Lower leg skin (tissue), 4 donors: ENCODE results near the gene ARL10. TPM values are rescaled to one million over a fixed set of nuclear protein-coding genes. Genes with fewer than 3 reads are reported as not detected.

Source experiments
- DNase-seq, 2 donors: peaks; one replicate each; pipeline ENCODE4 v3.0.0-alpha.2; 2019; ENCODE audit warnings: low spot score in 2 of 2
- H3K4me3 ChIP-seq: fragments of 200-600 bp; sonication (generic); 2 replicates; pipeline ENCODE4 v1.5.1; 2017; ENCODE audit warnings: mild to moderate bottlenecking, low read depth; ENCODE audit not compliant: poor library complexity, severe bottlenecking
- POLR2A ChIP-seq, 2 donors: fragments of 450-650 bp; IDR thresholded peaks; one replicate each; pipeline ENCODE4 v1.6.1; 2016 to 2017; ENCODE audit warnings: antibody characterized with exemption in 2 of 2, mild to moderate bottlenecking in 1 of 2, moderate library complexity in 1 of 2
- WGBS, 2 donors: methylation state at CpG; one replicate each; pipeline ENCODE4 v1.1.5; 2018; 5-methylcytosine and 5-hydroxymethylcytosine counted together
- intact Hi-C: fragments of 100-400 bp; cut with DNase I; formaldehyde crosslinking; loops from one replicate; pipeline ENCODE4 v1.15.0; 2023; ENCODE audit warnings: low total_unique reads
- total RNA-seq, 4 donors: library from RNA; depleted of rRNA; stranded (reverse); fragments of >200 nt; gene quantifications; one replicate each; pipeline ENCODE4 v1.1.0, GENCODE V29; 2016
- TF ChIP-seq, protein P1 (sequence below), 3 donors: fragments of 450-650 bp; IDR thresholded peaks; one replicate each; pipeline ENCODE4 v1.5.1; 2016; ENCODE audit warnings: antibody characterized with exemption in 3 of 3, mild to moderate bottlenecking in 3 of 3, moderate library complexity in 2 of 3

Gene ARL10
- total RNA-seq, 4 donors from 2014 or later, result 6.1 to 13.5 (median 8.8) TPM

GRCh38 chr5:176342766-176343458, 22.4 kb upstream of the ARL10 start:
- TF ChIP-seq, protein P1, sequence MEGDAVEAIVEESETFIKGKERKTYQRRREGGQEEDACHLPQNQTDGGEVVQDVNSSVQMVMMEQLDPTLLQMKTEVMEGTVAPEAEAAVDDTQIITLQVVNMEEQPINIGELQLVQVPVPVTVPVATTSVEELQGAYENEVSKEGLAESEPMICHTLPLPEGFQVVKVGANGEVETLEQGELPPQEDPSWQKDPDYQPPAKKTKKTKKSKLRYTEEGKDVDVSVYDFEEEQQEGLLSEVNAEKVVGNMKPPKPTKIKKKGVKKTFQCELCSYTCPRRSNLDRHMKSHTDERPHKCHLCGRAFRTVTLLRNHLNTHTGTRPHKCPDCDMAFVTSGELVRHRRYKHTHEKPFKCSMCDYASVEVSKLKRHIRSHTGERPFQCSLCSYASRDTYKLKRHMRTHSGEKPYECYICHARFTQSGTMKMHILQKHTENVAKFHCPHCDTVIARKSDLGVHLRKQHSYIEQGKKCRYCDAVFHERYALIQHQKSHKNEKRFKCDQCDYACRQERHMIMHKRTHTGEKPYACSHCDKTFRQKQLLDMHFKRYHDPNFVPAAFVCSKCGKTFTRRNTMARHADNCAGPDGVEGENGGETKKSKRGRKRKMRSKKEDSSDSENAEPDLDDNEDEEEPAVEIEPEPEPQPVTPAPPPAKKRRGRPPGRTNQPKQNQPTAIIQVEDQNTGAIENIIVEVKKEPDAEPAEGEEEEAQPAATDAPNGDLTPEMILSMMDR (IDR thresholded peaks at IDR 0.05), result no peak
- TF ChIP-seq POLR2A (IDR thresholded peaks at IDR 0.05), result no peak
- no peak for DNase-seq
- WGBS, 2 donors, result 64 to 67% methylated on average over 2 of the region's 2 CpGs
- no peak overlapping the region for H3K4me3 ChIP-seq
- intact Hi-C loops, result no loop called here

DNA sequence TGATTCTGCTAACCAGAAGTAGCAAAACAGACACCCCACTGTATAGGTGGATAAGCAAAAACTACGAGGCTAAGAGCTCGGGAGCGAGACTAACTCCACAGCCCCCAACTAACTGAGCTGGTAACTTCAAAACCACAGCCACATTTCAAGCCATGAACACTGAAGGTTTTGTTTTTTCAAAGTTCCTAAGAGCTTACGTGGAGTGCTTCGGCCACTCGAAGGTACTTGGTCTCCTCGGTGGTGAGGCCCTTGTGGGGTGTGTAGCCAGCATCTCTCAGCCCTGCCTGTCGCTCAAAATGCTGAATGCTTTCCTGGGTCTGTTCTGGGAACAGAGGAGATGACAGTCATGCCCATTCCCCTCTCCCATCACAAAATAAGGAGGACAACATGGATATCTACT, 14.9 kb upstream of the ARL10 start:
- intact Hi-C loops, result no loop called here
- WGBS, 2 donors, result 95% methylated on average over 8 of the region's 8 CpGs
- no peak overlapping the region for H3K4me3 ChIP-seq
- TF ChIP-seq POLR2A (IDR thresholded peaks at IDR 0.05), result no peak
- TF ChIP-seq, protein P1 (IDR thresholded peaks at IDR 0.05), result no peak
- DNase-seq, result peak in 1 of 2 donors; percentile 32

- H3K4me3 ChIP-seq, result no peak overlapping the region
- DNase-seq, result peak in 1 of 2 donors; percentile 65
- intact Hi-C loops, result no loop called here
- 65 to 78% methylated on average over 5 of the region's 5 CpGs for WGBS, 2 donors
- TF ChIP-seq POLR2A (IDR thresholded peaks at IDR 0.05), result no peak
- TF ChIP-seq, protein P1 (IDR thresholded peaks at IDR 0.05), result no peak
These were observed 13.0 kb upstream of the ARL10 start for GRCh38 chr5:176352116-176352878.

DNA sequence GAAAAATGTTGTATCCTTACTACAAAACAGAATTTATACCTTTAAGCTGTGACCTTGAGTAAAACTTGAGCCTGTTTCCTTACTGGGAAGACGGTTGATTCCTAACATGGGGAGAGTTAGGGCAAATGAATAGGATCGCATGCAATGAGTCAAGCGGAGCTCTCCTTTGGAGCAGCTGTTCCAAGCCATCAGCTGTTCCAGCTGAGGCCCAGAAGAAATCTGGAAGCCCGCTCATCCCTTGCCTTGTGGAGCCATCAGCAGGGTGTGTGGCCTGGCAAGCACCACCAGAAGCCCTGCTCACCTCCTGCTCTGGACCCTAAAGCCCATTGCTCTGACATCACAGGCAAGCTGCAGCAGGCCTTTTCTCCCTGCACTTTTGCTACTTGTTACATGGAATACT, 11.8 kb upstream of the ARL10 start:
- intact Hi-C loops, result no loop called here
- 91% methylated on average over 4 of the region's 4 CpGs for WGBS, 2 donors

GRCh38 chr5:176355400-176356178, 9.7 kb upstream of the ARL10 start:
- intact Hi-C loops, result no loop called here
- TF ChIP-seq, protein P1 (IDR thresholded peaks at IDR 0.05), result no peak
- no peak for TF ChIP-seq POLR2A (IDR thresholded peaks at IDR 0.05)
- no peak overlapping the region for H3K4me3 ChIP-seq
- WGBS, 2 donors, result 92% methylated on average over 16 of the region's 16 CpGs
- no peak for DNase-seq

More for the DNA sequence above, 11.8 kb upstream of the ARL10 start:
- no peak for DNase-seq
- TF ChIP-seq, protein P1 (IDR thresholded peaks at IDR 0.05), result no peak
- TF ChIP-seq POLR2A (IDR thresholded peaks at IDR 0.05), result no peak
- no peak overlapping the region for H3K4me3 ChIP-seq
